Calu3 (cell line): ENCODE results near the gene GRB10. TPM values are rescaled to one million over a fixed set of nuclear protein-coding genes. Genes with fewer than 3 reads are reported as not detected.

Experiments
- BruUV-seq: library from RNA; stranded (reverse); fragments of 400-500 nt; replicated peaks from 2 replicates; lab custom pipeline; 2021; lab: Mats Ljungman, UMichigan
- CTCF ChIA-PET: fragments of 300-600 bp; sonication (Branson Sonifier 250); formaldehyde crosslinking; loops from one replicate; lab custom pipeline; 2022; ENCODE audit warnings: antibody characterized with exemption; lab: Charles Lee
- DNase-seq: peaks from one replicate; pipeline ENCODE4 v3.0.0; 2022
- H3K27ac Mint-ChIP-seq: one replicate; pipeline ENCODE4 v1.8.0; 2022; ENCODE audit warnings: mixed read lengths; ENCODE audit not compliant: unreplicated experiment
- H3K27me3 Mint-ChIP-seq: one replicate; pipeline ENCODE4 v1.8.0; 2022; ENCODE audit warnings: mixed read lengths; ENCODE audit not compliant: unreplicated experiment
- H3K36me3 Mint-ChIP-seq: one replicate; pipeline ENCODE4 v1.8.0; 2022; ENCODE audit warnings: mild to moderate bottlenecking, moderate library complexity, mixed read lengths; ENCODE audit not compliant: insufficient read depth, unreplicated experiment
- H3K4me1 Mint-ChIP-seq: one replicate; pipeline ENCODE4 v1.8.0; 2022; ENCODE audit warnings: mild to moderate bottlenecking, low read depth, mixed read lengths; ENCODE audit not compliant: unreplicated experiment
- H3K4me3 Mint-ChIP-seq: one replicate; pipeline ENCODE4 v1.8.0; 2022; ENCODE audit warnings: mild to moderate bottlenecking, low read depth, moderate library complexity, mixed read lengths; ENCODE audit not compliant: unreplicated experiment
- H3K9me3 Mint-ChIP-seq: one replicate; pipeline ENCODE4 v1.8.0; 2022; ENCODE audit warnings: low read depth, mixed read lengths; ENCODE audit not compliant: unreplicated experiment
- CTCF ChIP-seq: fragments of 200-600 bp; IDR thresholded peaks from one replicate; pipeline ENCODE4 v1.8.0; 2022; ENCODE audit warnings: antibody characterized with exemption; ENCODE audit not compliant: unreplicated experiment
- intact Hi-C: fragments of 100-400 bp; cut with micrococcal nuclease; formaldehyde crosslinking; loops from one replicate; pipeline ENCODE4 v1.10.0; 2022; ENCODE audit not compliant: unreplicated experiment
- total RNA-seq: library from RNA; stranded (reverse); gene quantifications from 2 replicates; pipeline ENCODE4 v1.2.3, GENCODE V29; 2022

GRB10 gene
- total RNA-seq, 1 experiment from 2014 or later: 90.6 TPM

GRCh38 chr7:50543776-50544442 lies 238.8 kb downstream of the GRB10 start:
- TF ChIP-seq CTCF: no peak
- CTCF ChIA-PET: interaction anchor here (1.1 kb wide), 1 partner anchor 9 kb away, joined by 3 read pairs; no protein-coding TSS in a partner anchor
- H3K4me1 Mint-ChIP-seq: no peaks in the 10 kb centered on the region
- no peak overlapping the region for H3K27ac Mint-ChIP-seq
- no peak for DNase-seq
- no peaks in the 10 kb centered on the region for H3K36me3 Mint-ChIP-seq
- intact Hi-C loops: no loop called here
- H3K27me3 Mint-ChIP-seq: no peaks in the 10 kb centered on the region
- no peaks in the 10 kb centered on the region for H3K9me3 Mint-ChIP-seq
- BruUV-seq: no TSS peak
- no peak overlapping the region for H3K4me3 Mint-ChIP-seq

- Mint-ChIP-seq H3K9me3 (no peaks in the 10 kb centered on the region), H3K27ac (no peak overlapping the region), H3K27me3 (no peaks in the 10 kb centered on the region), H3K36me3 (no peaks in the 10 kb centered on the region), H3K4me1 (no peaks in the 10 kb centered on the region), H3K4me3 (no peak overlapping the region)
- no peak for DNase-seq
- CTCF ChIA-PET: no interaction called here
- BruUV-seq: no TSS peak
- intact Hi-C loops: no loop called here
- TF ChIP-seq CTCF: no peak
These were observed 240.6 kb downstream of the GRB10 start for GRCh38 chr7:50542132-50542531.

GRCh38 chr7:50540785-50541579 lies 241.7 kb downstream of the GRB10 start:
- DNase-seq: no peak
- intact Hi-C loops: no loop called here
- Mint-ChIP-seq H3K27ac (no peak overlapping the region), H3K27me3 (no peaks in the 10 kb centered on the region), H3K36me3 (no peaks in the 10 kb centered on the region), H3K9me3 (no peaks in the 10 kb centered on the region), H3K4me3 (no peak overlapping the region), H3K4me1 (no peaks in the 10 kb centered on the region)
- CTCF ChIA-PET: no interaction called here
- no peak for TF ChIP-seq CTCF
- BruUV-seq: no TSS peak

Other genes with a start within 250 kb of the GRB10 start
- gene DDC, start 217.5 kb downstream of the GRB10 start, total RNA-seq: 3.7 and 5.2 TPM in 2 replicates